ENCODE results near the gene ACTR3. TPM values are rescaled to one million over a fixed set of nuclear protein-coding genes. Genes with fewer than 3 reads are reported as not detected.

The ACTR3 gene
- polyA plus RNA-seq, 1 donor from 2014 or later = 255 TPM

Small RNA genes lying within 50 kb of the gene (small RNA-seq; reads per million reads assigned to genes)
- gene RF00012 = 0 to 0.41 (median 0.10) reads per million in 3 experiments

Other genes starting within 250 kb of the ACTR3 start
- 56.2 and 56.3 TPM in 2 replicates for gene SLC35F5, start 133.4 kb upstream of the ACTR3 start, polyA plus RNA-seq

All from neural cell (in vitro differentiated cells).